Activated B cell treated with CpG ODN at 0.5 μM for 24 hours (primary cell): ENCODE data around the gene ATP11A. TPM values are rescaled to one million over a fixed set of nuclear protein-coding genes. Genes with fewer than 3 reads are reported as not detected.

Experiments
- ATAC-seq: fragments of 200-7000 bp; cut with Tn5 transposase; one replicate; pipeline ENCODE4 v1.10.0; 2021; ENCODE audit warnings: low read depth, mild to moderate bottlenecking, moderate library complexity
- CTCF ChIA-PET: fragments of 350-600 bp; sonication (Branson Sonifier 250); formaldehyde crosslinking; loops from one replicate; lab custom pipeline; 2021; ENCODE audit warnings: antibody characterized with exemption; lab: Charles Lee
- POLR2A ChIA-PET: fragments of 350-600 bp; sonication (Branson Sonifier 250); formaldehyde crosslinking; loops from one replicate; lab custom pipeline; 2021; ENCODE audit warnings: antibody characterized with exemption; lab: Charles Lee
- DNase-seq: peaks from one replicate; pipeline ENCODE4 v3.0.0; 2022
- H3K27ac Mint-ChIP-seq: one replicate; pipeline ENCODE4 v1.8.0; 2020; ENCODE audit warnings: mixed read lengths
- H3K27me3 Mint-ChIP-seq: one replicate; pipeline ENCODE4 v1.8.0; 2021; ENCODE audit warnings: mixed read lengths
- H3K36me3 Mint-ChIP-seq: one replicate; pipeline ENCODE4 v1.8.0; 2021; ENCODE audit warnings: low read depth, mixed read lengths
- H3K4me1 Mint-ChIP-seq: one replicate; pipeline ENCODE4 v1.8.0; 2021; ENCODE audit warnings: mixed read lengths
- H3K4me3 Mint-ChIP-seq: one replicate; pipeline ENCODE4 v1.8.0; 2020; ENCODE audit warnings: mild to moderate bottlenecking, mixed read lengths
- H3K9me3 Mint-ChIP-seq: one replicate; pipeline ENCODE4 v1.8.0; 2020; ENCODE audit warnings: mixed read lengths
- CTCF ChIP-seq: fragments of 200-600 bp; IDR thresholded peaks from one replicate; pipeline ENCODE4 v1.8.0; 2022; ENCODE audit warnings: antibody characterized with exemption, mild to moderate bottlenecking
- intact Hi-C: fragments of 100-400 bp; cut with micrococcal nuclease; formaldehyde crosslinking; loops from one replicate; pipeline ENCODE4 v1.15.1; 2024
- total RNA-seq: library from RNA; stranded (reverse); gene quantifications from 2 replicates; pipeline ENCODE4 v1.2.3, GENCODE V29; 2022

The ATP11A gene
- total RNA-seq, 1 donor from 2014 or later = 49.6 TPM

- CTCF ChIA-PET = no interaction called here
- Mint-ChIP-seq H3K4me3 (no peak overlapping the region), H3K27me3 (peaks cover 7% of the 10 kb centered on the region), H3K4me1 (no peaks in the 10 kb centered on the region), H3K27ac (no peak overlapping the region), H3K9me3 (peaks cover 2% of the 10 kb centered on the region), H3K36me3 (no peaks in the 10 kb centered on the region)
- intact Hi-C loops = no loop called here
- TF ChIP-seq CTCF = no peak
- DNase-seq = no peak
- no peak for ATAC-seq
- POLR2A ChIA-PET = no interaction called here
Measured at GRCh38 chr13:112658808-112659207, 31.0 kb upstream of the ATP11A start.

GRCh38 chr13:112661291-112661690 lies 28.5 kb upstream of the ATP11A start:
- DNase-seq = no peak
- Mint-ChIP-seq H3K27ac (no peak overlapping the region), H3K36me3 (no peaks in the 10 kb centered on the region), H3K4me1 (no peaks in the 10 kb centered on the region), H3K27me3 (peaks cover 9% of the 10 kb centered on the region), H3K9me3 (peaks cover 2% of the 10 kb centered on the region), H3K4me3 (no peak overlapping the region)
- ChIA-PET CTCF (no interaction called here), POLR2A (interaction anchor here (0.7 kb wide), 1 partner anchor 212 kb away, joined by 3 read pairs; no protein-coding TSS in a partner anchor)
- no peak for TF ChIP-seq CTCF
- intact Hi-C loops = no loop called here
- ATAC-seq = no peak

GRCh38 chr13:112664501-112665203 lies 25.2 kb upstream of the ATP11A start:
- peaks cover 9% of the 10 kb centered on the region for H3K27me3 Mint-ChIP-seq
- ATAC-seq = no peak
- peaks cover 2% of the 10 kb centered on the region for H3K9me3 Mint-ChIP-seq
- H3K27ac Mint-ChIP-seq = no peak overlapping the region
- no peaks in the 10 kb centered on the region for H3K36me3 Mint-ChIP-seq
- intact Hi-C loops = no loop called here
- ChIA-PET POLR2A (no interaction called here), CTCF (no interaction called here)
- H3K4me1 Mint-ChIP-seq = no peaks in the 10 kb centered on the region
- no peak for DNase-seq
- TF ChIP-seq CTCF = no peak
- H3K4me3 Mint-ChIP-seq = no peak overlapping the region

- CTCF ChIA-PET = no interaction called here
- Mint-ChIP-seq H3K36me3 (no peaks in the 10 kb centered on the region), H3K27ac (no peak overlapping the region), H3K4me3 (no peak overlapping the region), H3K9me3 (no peaks in the 10 kb centered on the region), H3K27me3 (peaks cover 7% of the 10 kb centered on the region), H3K4me1 (no peaks in the 10 kb centered on the region)
- DNase-seq (no peak), ATAC-seq (no peak)
- POLR2A ChIA-PET = no interaction called here
- intact Hi-C loops = no loop called here
- no peak for TF ChIP-seq CTCF
Measured at GRCh38 chr13:112668924-112669323, 20.9 kb upstream of the ATP11A start.

GRCh38 chr13:112669881-112670499 lies 19.8 kb upstream of the ATP11A start:
- Mint-ChIP-seq H3K4me3 (no peak overlapping the region), H3K27ac (no peak overlapping the region), H3K27me3 (peaks cover 7% of the 10 kb centered on the region), H3K9me3 (no peaks in the 10 kb centered on the region), H3K36me3 (no peaks in the 10 kb centered on the region), H3K4me1 (no peaks in the 10 kb centered on the region)
- ChIA-PET CTCF (no interaction called here), POLR2A (no interaction called here)
- TF ChIP-seq CTCF = no peak
- DNase-seq (no peak), ATAC-seq (no peak)
- intact Hi-C loops = no loop called here
